Sigmoid colon (tissue), 7 donors: ENCODE results near the gene CCM2L. TPM values are rescaled to one million over a fixed set of nuclear protein-coding genes. Genes with fewer than 3 reads are reported as not detected.

Experiments
- DNase-seq: peaks from one replicate; pipeline ENCODE4 v3.0.0-alpha.2; 2019
- H3K27ac ChIP-seq, 4 donors: fragments of 200-600 bp; sonication (generic); one replicate each; pipeline ENCODE4 v1.5.1; 2016 to 2019; ENCODE audit warnings: mild to moderate bottlenecking in 1 of 4
- H3K27me3 ChIP-seq, 3 donors: fragments of 200-600 bp; sonication (generic); one replicate each; pipeline ENCODE4 v1.5.1; 2019; ENCODE audit warnings: mild to moderate bottlenecking in 1 of 3
- H3K36me3 ChIP-seq, 4 donors: fragments of 200-600 bp; sonication (generic); one replicate each; pipeline ENCODE4 v1.5.1; 2016 to 2019
- H3K4me1 ChIP-seq, 4 donors: fragments of 200-600 bp; sonication (generic); one replicate each; pipeline ENCODE4 v1.5.1; 2017 to 2019
- H3K4me3 ChIP-seq, 4 donors: fragments of 200-600 bp; sonication (generic); one replicate each; pipeline ENCODE4 v1.5.1; 2017 to 2019; ENCODE audit warnings: mild to moderate bottlenecking in 2 of 4, moderate library complexity in 1 of 4
- H3K9me3 ChIP-seq, 4 donors: fragments of 200-600 bp in 3 of 4; sonication (generic) in 3 of 4; one replicate each; pipeline versions ENCODE4 v1.5.1 to v1.6.1; 2013 to 2019
- EP300 ChIP-seq, 4 donors: sonication (generic); formaldehyde crosslinking; IDR thresholded peaks; one replicate each; pipeline ENCODE4 v1.6.1; 2017; ENCODE audit warnings: antibody characterized with exemption in 4 of 4
- POLR2A ChIP-seq, 2 donors: fragments of 450-650 bp; IDR thresholded peaks; one replicate each; pipeline ENCODE4 v1.6.1; 2016; ENCODE audit warnings: antibody characterized with exemption in 2 of 2, mild to moderate bottlenecking in 2 of 2, moderate library complexity in 2 of 2
- POLR2AphosphoS5 ChIP-seq, 4 donors: sonication (generic); formaldehyde crosslinking; IDR thresholded peaks; one replicate each; pipeline ENCODE4 v1.6.1; 2017; ENCODE audit warnings: antibody characterized with exemption in 4 of 4
- WGBS, 2 donors: extraction: QIAGEN DNeasy Blood & Tissue Kit; methylation state at CpG; one replicate each; pipeline ENCODE4 v1.1.7; 2013; 5-methylcytosine and 5-hydroxymethylcytosine counted together
- intact Hi-C: fragments of 100-400 bp; cut with DNase I; formaldehyde crosslinking; loops from one replicate; pipeline ENCODE4 v1.15.1; 2023
- polyA plus RNA-seq, 3 donors: library from polyadenylated mRNA; stranded (reverse); fragments of 200-250 nt; gene quantifications; one replicate each; pipeline ENCODE4 v1.2.3, GENCODE V29; 2013
- total RNA-seq, 4 donors: library from RNA; depleted of rRNA; stranded (reverse); fragments of >200 nt; gene quantifications; one replicate each; pipeline ENCODE4 v1.1.0, GENCODE V29; 2016
- TF ChIP-seq, protein P1 (sequence below), 4 experiments: fragments of 450-650 bp in 3 of 4; fragments of 200-600 bp in 1 of 4; IDR thresholded peaks; one replicate each; pipeline ENCODE4 v1.5.1; 2016 to 2019; ENCODE audit warnings: antibody characterized with exemption in 4 of 4, mild to moderate bottlenecking in 3 of 4, moderate library complexity in 2 of 4
- donor health status: healthy with polysubstance abuse.
- donor health status: Bipolar disorder and iron deficiency.
- donor health status: healthy.

Gene CCM2L
- total and polyA plus RNA-seq, 7 donors, result 0.46 to 5.8 (median 2.5) TPM

DNA sequence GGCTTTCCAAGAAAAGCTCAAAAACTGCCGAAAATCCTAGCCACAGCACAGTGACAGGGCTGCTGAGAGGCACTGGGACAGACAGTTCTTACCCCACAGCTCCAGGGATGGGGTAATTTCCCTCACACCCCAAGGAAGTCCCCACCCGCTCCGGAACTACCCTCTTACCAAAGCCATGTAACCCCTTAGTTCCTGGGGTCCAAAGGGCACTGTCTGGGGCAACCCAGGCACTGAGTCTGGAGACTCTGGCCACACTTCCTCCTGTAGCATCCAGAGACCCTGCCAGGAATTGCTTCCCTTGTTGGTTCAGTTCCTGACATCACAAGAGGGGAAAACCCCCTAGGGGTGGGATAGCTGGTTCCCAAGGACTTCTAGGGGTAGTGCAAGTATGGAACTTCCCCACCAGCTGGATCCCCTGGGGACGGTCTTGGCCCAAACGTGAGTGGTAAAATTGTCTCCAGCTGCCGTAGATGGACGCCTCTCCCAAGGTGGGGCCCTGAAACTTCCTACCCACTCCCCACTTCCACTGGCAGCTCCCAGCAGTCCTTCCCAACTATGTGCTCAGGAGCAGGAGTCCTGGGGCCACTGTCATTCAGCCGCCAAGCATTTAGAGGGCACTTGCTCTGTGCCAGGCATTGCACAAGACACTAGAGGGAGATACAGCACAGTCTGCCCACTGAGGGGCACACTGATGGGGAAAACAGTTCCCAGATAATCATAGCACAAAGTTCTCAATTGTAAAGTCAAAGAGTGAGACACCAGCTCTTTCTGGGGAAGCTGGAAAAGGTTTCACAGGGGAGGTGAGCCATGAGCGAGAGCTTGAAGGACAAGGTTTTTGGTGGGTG lies 24.6 kb downstream of the CCM2L start:
- DNase-seq, result no peak
- intact Hi-C loops, result loop anchor here (5.0 kb wide), 1 partner anchor 183 kb away; no protein-coding TSS in a partner anchor
- Histone ChIP-seq H3K27ac (no peak overlapping the region), H3K4me1 (peaks cover 0 to 10% (median 8%) of the 10 kb centered on the region in 4 donors), H3K4me3 (no peak overlapping the region), H3K27me3 (peaks cover 10 to 80% (median 39%) of the 10 kb centered on the region in 3 donors), H3K36me3 (no peaks in the 10 kb centered on the region), H3K9me3 (no peaks in the 10 kb centered on the region)
- TF ChIP-seq EP300 (IDR thresholded peaks at IDR 0.05) (no peak), POLR2A (IDR thresholded peaks at IDR 0.05) (no peak), POLR2AphosphoS5 (IDR thresholded peaks at IDR 0.05) (no peak)
- TF ChIP-seq, protein P1, sequence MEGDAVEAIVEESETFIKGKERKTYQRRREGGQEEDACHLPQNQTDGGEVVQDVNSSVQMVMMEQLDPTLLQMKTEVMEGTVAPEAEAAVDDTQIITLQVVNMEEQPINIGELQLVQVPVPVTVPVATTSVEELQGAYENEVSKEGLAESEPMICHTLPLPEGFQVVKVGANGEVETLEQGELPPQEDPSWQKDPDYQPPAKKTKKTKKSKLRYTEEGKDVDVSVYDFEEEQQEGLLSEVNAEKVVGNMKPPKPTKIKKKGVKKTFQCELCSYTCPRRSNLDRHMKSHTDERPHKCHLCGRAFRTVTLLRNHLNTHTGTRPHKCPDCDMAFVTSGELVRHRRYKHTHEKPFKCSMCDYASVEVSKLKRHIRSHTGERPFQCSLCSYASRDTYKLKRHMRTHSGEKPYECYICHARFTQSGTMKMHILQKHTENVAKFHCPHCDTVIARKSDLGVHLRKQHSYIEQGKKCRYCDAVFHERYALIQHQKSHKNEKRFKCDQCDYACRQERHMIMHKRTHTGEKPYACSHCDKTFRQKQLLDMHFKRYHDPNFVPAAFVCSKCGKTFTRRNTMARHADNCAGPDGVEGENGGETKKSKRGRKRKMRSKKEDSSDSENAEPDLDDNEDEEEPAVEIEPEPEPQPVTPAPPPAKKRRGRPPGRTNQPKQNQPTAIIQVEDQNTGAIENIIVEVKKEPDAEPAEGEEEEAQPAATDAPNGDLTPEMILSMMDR (IDR thresholded peaks at IDR 0.05), result no peak
- 38 to 51% methylated on average over 9 of the region's 9 CpGs for WGBS, 2 donors

GRCh38 chr20:32035426-32035779 lies 25.2 kb downstream of the CCM2L start:
- peaks cover 10 to 82% (median 39%) of the 10 kb centered on the region in 3 donors for H3K27me3 ChIP-seq

GRCh38 chr20:32036252-32036651 lies 26.0 kb downstream of the CCM2L start:
- intact Hi-C loops, result no loop called here
- H3K27ac ChIP-seq, result no peak overlapping the region
- peaks cover 10 to 78% (median 31%) of the 10 kb centered on the region in 3 donors for H3K27me3 ChIP-seq

More at GRCh38 chr20:32035426-32035779, 25.2 kb downstream of the CCM2L start:
- Histone ChIP-seq H3K4me1 (peaks cover 0 to 10% (median 8%) of the 10 kb centered on the region in 4 donors), H3K9me3 (no peaks in the 10 kb centered on the region), H3K4me3 (no peak overlapping the region), H3K36me3 (no peaks in the 10 kb centered on the region), H3K27ac (no peak overlapping the region)
- 77 to 82% methylated on average over 8 of the region's 8 CpGs for WGBS, 2 donors
- TF ChIP-seq POLR2AphosphoS5 (IDR thresholded peaks at IDR 0.05), result no peak
- TF ChIP-seq, protein P1 (IDR thresholded peaks at IDR 0.05), result no peak
- no peak for TF ChIP-seq EP300 (IDR thresholded peaks at IDR 0.05)
- no peak for TF ChIP-seq POLR2A (IDR thresholded peaks at IDR 0.05)
- intact Hi-C loops, result no loop called here
- DNase-seq, result no peak

DNA sequence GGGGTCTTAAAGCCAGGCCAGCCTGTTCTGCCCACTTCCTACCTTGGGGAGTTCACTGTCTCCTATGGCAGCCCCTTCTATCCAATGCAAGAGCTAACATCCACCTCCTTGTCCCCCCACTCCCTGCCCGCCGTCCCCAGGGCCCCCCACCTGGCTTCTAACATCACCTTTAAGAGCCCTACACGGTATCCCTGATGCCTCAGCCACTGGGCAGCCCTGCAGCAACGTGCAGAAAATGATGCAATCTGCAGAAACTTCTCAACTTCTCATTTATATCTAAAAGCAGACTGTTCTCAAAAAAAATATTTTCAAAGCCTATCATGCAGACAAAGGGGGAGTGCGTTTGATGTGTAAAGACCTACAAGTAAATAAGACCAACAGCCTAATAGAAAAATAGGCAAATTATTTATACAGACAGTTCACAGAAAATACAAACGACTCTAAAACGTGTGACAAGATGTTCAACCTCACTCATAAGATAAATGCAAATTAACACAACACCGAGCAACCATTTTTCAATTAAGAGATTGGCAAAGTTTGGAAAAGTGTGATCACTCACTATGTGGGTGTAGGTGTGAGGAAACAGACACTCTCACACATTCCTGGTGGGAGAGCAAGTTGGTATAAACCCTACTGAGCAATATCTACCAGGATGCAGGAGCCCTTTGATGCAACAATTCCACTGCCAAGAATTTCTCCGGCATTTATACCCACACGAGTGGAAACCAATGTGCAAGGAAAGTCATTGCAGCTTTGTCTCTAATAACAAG lies 26.7 kb downstream of the CCM2L start:
- TF ChIP-seq, protein P1 (IDR thresholded peaks at IDR 0.05), result no peak
- TF ChIP-seq EP300 (IDR thresholded peaks at IDR 0.05) (no peak), POLR2AphosphoS5 (IDR thresholded peaks at IDR 0.05) (no peak), POLR2A (IDR thresholded peaks at IDR 0.05) (no peak)
- intact Hi-C loops, result no loop called here
- 55 to 70% methylated on average over 10 of the region's 10 CpGs for WGBS, 2 donors
- H3K9me3 ChIP-seq, result no peaks in the 10 kb centered on the region
- DNase-seq, result no peak
- no peaks in the 10 kb centered on the region for H3K36me3 ChIP-seq
- H3K27me3 ChIP-seq, result peaks cover 7 to 74% (median 27%) of the 10 kb centered on the region in 3 donors
- no peak overlapping the region for H3K4me3 ChIP-seq
- H3K4me1 ChIP-seq, result no peaks in the 10 kb centered on the region
- no peak overlapping the region for H3K27ac ChIP-seq

More at GRCh38 chr20:32036252-32036651, 26.0 kb downstream of the CCM2L start:
- Histone ChIP-seq H3K4me3 (no peak overlapping the region), H3K36me3 (no peaks in the 10 kb centered on the region), H3K4me1 (peaks cover 0 to 6% (median 3%) of the 10 kb centered on the region in 4 donors), H3K9me3 (no peaks in the 10 kb centered on the region)
- DNase-seq, result no peak
- TF ChIP-seq, protein P1 (IDR thresholded peaks at IDR 0.05), result no peak
- WGBS, 2 donors, result 31 to 53% methylated on average over 4 of the region's 4 CpGs
